C4-2B (cell line): ENCODE measurements around the gene OR6C76.

Source experiments
- CTCF ChIP-seq: fragments of 450-650 bp; conservative IDR thresholded peaks from 2 replicates; pipeline ENCODE4 v1.5.1; 2017; ENCODE audit warnings: mild to moderate bottlenecking
- ZFX ChIP-seq: fragments of 450-650 bp; IDR thresholded peaks from 2 replicates; pipeline ENCODE4 v1.6.1; 2017

DNA sequence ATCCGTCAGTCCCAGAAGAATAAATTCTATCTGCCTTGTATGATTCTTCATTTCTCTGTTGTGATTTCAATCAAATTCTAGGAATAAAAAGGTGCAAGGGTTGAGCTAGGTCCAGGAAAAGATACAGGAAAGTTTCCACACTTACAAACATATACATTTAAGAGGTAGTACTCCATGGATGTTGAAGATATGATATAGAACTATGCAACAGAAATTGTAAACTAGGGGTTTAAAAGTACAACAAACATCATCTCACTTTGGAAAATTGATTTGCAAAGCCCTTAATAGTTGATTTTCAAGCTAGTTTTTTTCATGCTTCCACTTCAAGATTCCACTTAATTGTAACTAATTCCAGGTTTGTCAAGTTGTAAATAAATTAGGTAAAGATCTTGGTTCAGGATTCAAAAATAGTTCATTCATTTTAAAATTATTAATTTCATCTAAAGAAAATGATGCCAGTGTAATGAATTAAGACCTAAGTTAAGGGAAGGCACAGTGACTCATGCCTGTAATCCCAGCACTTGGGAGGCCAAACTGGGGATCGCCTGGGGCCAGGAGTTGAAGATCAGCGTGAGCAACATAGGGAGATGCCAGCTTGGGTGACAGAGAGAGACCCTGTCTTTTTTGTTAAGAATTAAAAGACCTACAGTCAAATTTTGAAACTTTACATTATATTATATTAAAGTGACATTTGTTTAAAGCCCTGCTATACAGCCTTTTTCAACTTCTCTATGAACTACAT lies 44.2 kb downstream of the OR6C76 start, which contains the start of gene OR6C70:
- TF ChIP-seq CTCF (no peak), ZFX (no peak)
